Activated effector memory CD4-positive, alpha-beta T cell treated with Interleukin-2 at 50 U/mL for 16 hours (primary cell): ENCODE data around the gene S100PBP.

Experiments used
- DNase-seq: peaks from one replicate; pipeline ENCODE4 v3.0.0-alpha.2; 2020

S100PBP gene

DNA sequence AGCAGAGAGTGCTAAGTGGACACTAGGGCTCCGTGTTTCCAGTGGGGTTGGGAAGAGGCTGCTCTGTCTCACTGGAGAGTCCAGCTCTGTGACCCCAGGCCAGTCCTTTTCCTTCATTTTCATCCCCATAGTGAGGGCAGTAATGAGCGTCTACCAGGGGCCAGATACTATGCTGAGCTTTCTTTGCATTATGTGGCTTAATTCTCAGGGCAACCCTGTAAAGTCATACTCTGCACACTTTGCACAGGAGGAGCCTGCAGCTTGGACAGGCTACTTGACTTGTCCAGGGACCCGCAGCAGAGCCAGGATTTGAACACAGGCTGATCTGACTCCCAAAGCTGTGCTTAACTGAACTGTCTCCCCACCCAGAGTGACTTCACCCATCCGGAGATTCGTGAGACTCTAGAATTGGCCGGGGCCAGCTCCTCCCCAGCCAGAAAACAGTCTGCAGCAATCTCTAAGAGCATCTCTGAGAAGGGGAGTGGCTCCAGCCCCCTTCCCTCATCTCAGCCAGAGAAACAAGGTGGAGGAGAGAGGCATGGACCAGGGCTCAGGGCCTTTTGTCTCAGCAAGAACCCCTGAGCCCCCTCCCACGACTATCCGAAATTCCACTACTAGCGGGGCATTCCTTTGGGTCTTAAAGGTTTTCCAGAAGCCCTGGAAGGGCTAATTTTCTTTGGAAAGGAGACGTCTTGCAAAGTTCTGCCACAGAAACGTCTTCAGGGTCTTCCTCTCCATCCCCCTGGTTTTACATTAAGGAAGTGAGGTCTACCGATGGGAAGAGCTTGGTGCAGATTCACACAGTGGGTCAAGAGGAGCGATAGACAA, 54.1 kb downstream of the S100PBP start:
- DNase-seq = no peak

- no peak for DNase-seq
Observed at GRCh38 chr1:32872192-32872460, 54.7 kb downstream of the S100PBP start.

DNA sequence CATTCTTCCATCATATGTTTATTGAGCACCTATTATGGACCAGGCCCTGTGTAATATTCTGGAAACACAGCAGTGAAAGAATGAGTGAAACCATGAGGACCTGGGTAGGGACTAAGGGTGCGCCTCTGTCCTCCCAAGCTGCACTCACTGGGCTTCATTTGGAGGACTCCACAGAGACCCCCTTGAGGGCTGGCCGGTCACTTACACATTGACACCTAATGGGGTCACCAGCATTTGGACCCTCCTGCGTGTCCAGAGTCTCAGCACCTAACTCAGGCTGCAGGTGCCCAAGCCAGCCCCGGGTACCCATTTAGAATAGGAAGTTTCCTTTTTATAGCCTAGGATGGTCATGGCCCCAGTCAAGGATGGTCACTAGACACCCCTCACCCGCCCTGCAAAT, 56.0 kb downstream of the S100PBP start:
- DNase-seq = no peak

DNA sequence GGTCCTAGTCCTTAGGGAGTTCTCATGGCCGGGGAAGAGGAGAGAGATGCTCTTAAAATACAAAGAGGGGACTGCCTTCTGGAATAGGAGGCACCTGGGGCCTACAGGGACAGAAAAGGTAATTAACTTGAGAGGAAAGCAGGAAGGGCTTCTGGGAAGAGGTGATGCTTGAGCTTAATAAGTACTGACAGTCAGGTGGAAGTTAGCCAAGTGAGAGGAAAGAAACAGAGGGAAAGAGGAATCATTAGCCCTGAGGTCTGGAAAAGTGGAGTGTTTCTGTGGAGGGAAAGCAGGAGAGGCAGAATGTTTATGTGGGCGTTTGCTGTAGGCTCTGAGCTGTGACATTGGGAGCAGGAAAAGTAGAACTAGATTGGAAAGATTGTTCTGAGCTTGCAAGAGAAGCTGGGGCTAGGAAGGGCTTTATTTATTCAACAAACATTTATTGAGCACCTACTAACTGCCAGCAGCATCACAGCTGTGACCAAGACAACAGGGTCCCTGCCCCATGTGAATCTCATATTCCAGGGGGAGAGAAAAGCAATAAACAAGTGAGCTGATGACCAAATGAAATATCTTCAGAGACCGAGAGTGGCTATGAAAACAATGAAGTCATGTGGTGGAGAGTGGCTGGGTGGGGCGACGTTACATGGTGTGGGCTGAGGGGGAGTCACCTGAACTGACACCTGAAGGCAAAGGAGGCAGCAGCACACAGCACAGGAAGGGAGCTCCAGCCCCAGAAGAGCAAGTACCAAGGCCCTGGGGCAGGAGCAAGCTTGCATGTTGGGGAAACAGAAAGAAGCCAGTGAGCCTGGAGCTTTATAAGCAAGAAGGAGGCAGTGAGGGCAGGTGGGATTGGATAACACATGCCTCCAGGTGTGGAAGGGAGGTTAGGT, 57.7 kb downstream of the S100PBP start:
- no peak for DNase-seq

- peak; percentile 26 for DNase-seq
Observed at GRCh38 chr1:32876341-32877210, 59.1 kb downstream of the S100PBP start.

GRCh38 chr1:32877211-32878110, 60.0 kb downstream of the S100PBP start:
- no peak for DNase-seq

DNA sequence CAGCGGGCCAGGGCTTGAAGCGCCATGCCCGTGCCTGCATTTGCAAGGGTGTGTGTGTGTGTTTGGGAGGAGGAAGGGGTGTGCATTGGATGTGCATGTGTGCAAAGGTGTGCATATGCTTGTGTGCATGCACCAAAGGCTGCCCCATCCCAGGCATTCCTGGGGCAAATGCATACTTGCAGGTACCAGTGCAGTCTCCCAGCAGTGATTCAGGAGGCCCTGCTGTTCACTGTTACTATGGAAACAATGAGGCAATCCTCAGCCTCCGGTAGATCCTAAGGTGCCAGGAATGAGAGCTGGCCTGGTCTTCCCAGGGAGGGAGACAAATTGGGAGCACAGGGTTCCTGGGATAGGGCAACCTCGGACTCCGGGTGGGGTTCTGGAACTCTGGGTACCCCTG, 60.7 kb downstream of the S100PBP start:
- no peak for DNase-seq

- no peak for DNase-seq
Observed at GRCh38 chr1:32878637-32879041, 61.2 kb downstream of the S100PBP start.

DNA sequence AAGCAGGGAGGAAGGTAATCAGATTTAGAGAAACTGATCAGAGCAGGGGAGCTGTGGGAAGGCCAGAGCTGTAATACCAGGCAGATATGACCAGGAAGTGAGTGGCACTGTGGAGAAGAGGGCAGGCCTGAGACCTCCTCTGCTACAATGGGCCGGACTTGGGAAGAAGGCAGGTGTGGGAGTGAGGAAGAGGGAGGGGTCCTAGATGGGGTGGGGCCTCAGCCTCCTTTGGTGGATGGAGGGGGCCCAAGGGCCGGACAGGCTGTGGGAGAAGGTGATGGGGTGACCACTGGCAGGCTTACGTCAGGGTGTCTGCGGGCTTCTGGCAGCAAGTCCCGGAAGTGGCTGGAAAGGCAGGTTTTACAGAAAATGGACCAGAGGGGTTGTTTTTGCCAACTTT, 63.8 kb downstream of the S100PBP start:
- no peak for DNase-seq

DNA sequence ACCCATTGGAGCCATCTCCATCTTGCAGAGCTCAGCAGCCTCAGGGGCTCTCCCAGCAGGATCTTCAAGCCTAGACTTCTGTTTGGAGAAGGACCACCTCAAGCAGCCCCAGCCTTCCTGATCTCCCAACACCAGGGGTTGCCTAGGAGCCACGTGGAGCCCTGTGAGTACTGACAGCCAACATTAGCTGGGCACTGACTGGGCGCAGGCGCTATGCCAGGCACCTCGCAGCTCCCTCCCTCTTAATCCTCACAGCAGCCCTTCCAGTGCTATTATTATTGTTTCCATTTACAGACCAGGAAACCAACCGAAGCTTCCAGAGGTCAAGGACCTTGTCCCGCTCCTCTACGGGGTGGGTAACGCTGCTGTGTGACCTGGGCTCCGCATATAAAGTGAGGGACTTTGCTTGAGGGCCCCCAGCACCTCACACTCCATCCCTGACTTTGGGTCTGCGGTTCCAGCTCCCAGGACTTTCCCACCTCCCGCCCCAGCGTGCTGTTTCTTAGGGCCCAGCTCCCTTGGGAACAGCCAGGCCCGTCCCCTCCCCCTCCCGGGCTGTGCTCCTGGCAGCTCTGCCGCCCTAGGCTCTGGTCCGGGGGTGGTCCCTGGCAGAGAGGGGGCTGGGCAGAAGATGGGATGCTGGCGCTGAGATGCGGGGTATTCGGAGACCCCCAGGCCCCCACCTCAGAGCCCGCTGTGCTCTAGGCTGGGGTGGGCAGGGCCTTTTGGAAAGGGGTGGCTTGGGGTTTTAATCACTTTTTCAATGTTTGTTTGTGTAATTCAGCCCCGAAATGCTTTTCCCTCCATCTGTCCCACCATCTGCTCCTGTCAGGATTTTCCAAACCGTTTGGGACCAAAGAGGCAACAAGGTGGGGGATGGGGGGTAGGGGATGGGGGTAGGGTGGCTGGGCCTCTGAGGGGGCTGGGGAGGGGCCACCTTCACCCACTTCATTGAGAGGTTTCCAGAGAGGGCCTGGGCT, 64.7 kb downstream of the S100PBP start:
- no peak for DNase-seq

DNA sequence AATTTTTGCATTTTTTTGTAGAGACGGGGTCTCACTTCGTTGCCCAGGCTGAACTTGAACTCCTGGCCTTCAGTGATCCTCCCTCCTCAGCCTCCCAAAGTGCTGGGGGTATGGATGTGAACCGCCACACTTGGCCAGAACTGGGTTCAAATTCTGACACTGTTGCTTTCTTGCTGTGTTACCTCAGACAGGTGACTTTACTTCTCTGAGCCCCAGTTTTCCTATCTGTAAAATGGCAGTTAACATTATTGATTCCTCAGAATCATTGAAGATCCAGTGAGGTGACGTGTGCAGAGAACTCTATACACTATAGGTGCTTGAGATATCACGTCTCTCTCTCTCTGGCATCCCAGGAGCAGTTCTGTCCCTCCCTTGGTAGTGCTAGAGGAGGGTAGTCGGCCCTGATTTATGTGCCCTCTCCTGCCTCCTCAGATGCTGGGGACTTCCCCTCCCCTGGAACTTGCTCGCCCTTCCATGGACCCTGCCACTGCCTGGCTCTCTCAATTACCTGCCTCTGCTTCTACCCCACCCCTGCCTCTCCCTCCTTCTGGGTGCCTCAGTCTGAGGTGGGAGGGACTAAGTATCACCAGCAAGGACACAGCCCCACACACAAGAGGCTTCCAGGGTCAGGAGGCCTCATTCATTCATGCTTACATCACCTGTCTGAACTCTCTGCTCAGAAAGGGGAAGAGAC, 66.0 kb downstream of the S100PBP start:
- DNase-seq = no peak

DNA sequence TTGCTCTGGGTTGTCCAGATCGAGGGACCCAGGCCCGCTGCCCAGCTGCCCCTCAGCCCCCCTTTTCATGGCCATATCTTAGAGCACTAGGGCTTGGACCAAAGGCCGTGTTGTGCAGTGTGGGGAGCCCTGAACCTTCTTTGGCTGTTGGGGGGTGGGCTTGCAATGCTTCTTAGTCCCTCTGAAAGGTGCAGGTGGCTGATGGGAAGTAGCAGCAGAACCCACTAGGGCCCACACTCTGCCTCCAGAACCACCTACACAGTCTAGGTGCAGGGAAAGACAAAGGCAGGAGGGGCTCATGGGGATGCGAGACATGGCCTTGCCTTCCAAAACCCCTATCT, 66.5 kb downstream of the S100PBP start:
- DNase-seq = no peak

DNA sequence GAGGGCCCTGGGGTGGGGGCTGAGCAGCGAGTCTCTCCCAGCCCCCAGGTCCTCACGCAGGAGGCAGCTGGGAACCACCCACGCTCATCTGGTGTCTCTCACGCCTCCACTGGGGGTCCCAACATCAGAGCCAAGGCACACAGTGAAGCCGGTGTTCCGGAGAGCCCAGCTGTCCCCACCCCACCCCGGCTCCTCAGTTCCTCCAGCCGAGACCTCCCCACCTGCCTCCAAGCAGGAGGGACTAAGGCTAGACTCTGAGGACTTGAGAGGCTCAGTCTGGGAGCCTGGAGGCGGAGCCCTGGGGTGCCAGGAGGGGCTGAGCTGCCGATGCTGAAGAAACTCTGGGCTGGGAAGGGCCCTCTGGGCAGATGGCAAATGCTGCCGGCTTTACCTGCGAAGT, 67.3 kb downstream of the S100PBP start:
- no peak for DNase-seq

DNA sequence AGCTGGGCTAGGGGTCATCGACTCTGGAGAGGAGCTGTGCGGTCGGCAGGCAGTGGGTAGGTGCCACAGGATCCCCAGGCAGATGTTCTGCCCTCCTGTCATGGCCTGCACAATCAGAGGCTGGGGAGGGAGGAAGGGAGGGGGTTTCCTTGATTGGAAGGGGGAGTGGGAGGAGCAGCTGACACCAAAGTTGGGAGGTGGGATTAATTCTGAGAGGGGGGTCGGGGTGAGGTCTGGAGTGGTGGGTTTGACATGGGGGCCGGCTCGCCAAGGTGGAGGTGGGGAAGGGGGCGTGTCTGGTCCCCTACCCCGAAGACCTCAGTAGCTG, 68.2 kb downstream of the S100PBP start:
- DNase-seq = no peak

GRCh38 chr1:32886004-32886827, 68.8 kb downstream of the S100PBP start, which contains the start of gene HPCA:
Gene HPCA, plus strand, starts transcription at chr1:32886491. Its CDS starts 2,408 bp downstream, at chr1:32888899.
- no peak for DNase-seq

DNA sequence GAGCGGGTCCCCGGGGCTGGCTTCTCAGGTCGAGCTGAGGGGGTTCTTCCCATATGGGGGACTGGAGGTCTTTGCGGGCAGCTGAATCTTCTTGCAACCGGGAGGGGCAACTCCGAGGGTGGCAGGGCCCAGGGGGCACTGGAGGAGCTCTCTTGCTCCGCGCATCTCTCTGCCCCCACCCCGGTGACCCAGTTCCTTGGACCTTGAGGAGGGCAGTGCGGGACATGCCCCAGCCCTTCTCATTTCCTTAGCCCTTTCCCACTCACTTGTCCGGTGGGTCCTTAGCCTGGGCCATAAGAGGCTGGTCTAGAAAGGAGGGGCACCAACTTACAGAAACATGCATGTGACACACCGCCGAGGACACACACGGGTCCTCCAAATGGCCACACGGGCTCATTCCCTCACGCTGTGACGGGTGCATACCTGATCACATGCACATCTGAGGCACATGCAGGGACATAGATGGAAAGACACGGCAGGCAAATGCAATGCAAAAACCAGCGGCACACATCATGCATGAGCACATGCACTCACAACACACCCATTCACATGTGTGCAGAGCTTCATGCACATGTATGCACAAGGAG, 69.5 kb downstream of the S100PBP start:
- no peak for DNase-seq

DNA sequence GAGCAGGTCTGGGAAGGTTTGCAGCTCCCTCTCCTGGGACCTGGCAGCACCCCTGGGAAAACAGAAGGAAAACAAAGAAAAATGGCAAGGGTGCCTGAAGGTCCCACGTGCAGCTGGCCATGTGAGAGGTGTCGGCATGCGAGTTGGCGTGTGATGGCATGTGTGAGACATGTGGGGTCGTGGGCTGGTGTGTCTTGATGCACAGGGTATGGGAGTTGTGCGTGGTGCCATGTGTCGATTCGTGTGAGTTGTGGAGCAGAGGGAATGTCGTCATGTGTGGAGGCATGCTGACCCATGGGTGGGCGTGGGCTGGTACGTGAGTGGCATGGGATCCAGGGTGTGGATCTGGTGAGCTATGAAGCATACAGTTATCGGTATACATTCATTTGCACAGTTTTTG, 70.2 kb downstream of the S100PBP start:
- DNase-seq = no peak

DNA sequence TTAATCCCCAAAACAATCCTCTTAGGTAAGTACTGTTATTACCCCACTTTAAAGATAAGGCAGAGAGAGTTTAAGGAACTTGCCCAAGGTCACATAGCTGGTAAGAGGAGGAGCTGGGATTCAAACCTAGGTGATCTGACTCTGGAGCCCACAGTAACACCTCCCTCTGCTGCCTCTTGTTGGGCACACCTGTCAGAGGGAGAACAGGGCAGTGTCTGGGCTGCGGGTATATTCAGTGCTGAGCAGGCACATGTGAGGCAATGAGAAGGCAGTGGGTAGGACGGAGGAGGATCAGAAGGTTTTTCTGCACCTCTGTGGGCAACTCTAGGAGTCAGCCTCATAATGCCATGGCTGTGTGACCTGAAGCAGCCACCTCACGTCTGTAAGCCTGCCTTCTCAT, 70.7 kb downstream of the S100PBP start:
- no peak for DNase-seq
